Skeletal muscle tissue (tissue), 4 donors: Measurements from ENCODE around the gene PHLPP1. TPM values are rescaled to one million over a fixed set of nuclear protein-coding genes. Genes with fewer than 3 reads are reported as not detected.
"Not testable (repeated sequence)": the region's sequence is repeated elsewhere in the genome, so short reads cannot be mapped to it uniquely, and the experiment has no call there.

Source experiments
- H3K27ac ChIP-seq: one replicate; pipeline ENCODE4 v1.7.0; 2013; ENCODE audit warnings: mild to moderate bottlenecking, low read depth, low read length, inconsistent platforms
- H3K27me3 ChIP-seq, 3 donors: one replicate each; pipeline ENCODE4 v1.7.0; 2013; ENCODE audit warnings: low read length in 3 of 3; ENCODE audit not compliant: control insufficient read depth in 3 of 3, insufficient read depth in 3 of 3
- H3K36me3 ChIP-seq, 3 donors: one replicate each; pipeline ENCODE4 v1.7.0; 2013; ENCODE audit warnings: low read length in 3 of 3; ENCODE audit not compliant: control insufficient read depth in 3 of 3, insufficient read depth in 3 of 3
- H3K4me1 ChIP-seq, 3 donors: one replicate each; pipeline ENCODE4 v1.7.0; 2013; ENCODE audit warnings: low read length in 3 of 3, mild to moderate bottlenecking in 3 of 3; ENCODE audit not compliant: control insufficient read depth in 3 of 3, insufficient read depth in 3 of 3
- H3K4me3 ChIP-seq, 3 donors: one replicate each; pipeline ENCODE4 v1.7.0; 2013; ENCODE audit warnings: low read length in 3 of 3
- H3K9ac ChIP-seq, 3 donors: one replicate each; pipeline ENCODE4 v1.7.0; 2013; ENCODE audit warnings: low read length in 3 of 3, mild to moderate bottlenecking in 3 of 3, moderate library complexity in 2 of 3, low read depth in 1 of 3
- H3K9me3 ChIP-seq, 3 donors: one replicate each; pipeline ENCODE4 v1.7.0; 2013; ENCODE audit warnings: low read length in 3 of 3; ENCODE audit not compliant: control insufficient read depth in 3 of 3
- total RNA-seq: library from RNA; depleted of rRNA; stranded (reverse); fragments of >200 nt; gene quantifications from one replicate; pipeline ENCODE4 v1.2.3, GENCODE V29; 2014
- donor health status: Osteomylitis.

The PHLPP1 gene
- total RNA-seq, 1 donor from 2014 or later, result 11.5 TPM

DNA sequence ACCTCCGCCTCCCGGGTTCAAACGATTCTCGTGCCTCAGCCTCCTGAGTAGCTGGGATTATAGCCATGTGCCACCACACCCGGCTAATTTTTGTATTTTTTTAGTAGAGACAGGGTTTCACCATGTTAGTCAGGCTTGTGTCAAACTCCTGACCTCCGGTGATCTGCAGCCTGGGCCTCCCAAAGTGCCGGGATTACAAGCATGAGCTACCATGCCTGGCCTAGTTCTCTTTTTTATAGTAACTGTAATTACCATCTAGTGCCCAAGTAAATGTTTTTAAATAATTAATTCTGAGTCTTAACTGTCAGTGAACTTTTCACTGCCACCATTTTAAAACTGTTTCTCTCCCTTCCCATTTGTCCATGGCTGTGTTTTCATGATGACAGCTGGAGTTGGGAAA, 198.5 kb downstream of the PHLPP1 start:
- H3K27ac ChIP-seq, H3K36me3 ChIP-seq, H3K9me3 ChIP-seq, H3K9ac ChIP-seq, H3K4me1 ChIP-seq, H3K27me3 ChIP-seq, H3K4me3 ChIP-seq: not testable (repeated sequence)

DNA sequence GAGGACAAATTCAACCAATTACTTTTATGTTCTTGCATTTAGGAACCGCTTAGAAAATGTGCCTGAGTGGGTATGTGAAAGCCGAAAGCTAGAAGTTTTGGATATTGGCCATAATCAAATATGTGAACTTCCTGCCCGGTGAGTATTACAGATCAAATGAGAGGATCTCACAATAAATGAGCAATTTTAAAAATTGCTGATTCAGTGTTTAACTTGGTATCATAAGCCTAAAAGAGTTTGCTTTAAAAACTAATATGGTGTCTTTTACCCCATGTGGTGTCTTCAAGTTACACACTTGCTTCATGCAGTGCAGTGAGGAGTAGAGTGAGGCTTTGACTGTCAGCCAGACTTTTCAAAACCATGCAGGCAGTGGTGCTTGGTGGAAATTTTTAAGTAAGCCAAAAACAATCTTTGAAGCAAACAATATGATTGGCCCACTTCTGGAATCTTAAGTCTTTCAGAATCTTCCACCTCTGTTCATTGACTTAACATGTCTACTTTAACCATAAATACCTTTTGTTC, 199.6 kb downstream of the PHLPP1 start:
- Histone ChIP-seq H3K36me3 (peaks cover 0 to under 1% (median 0%) of the 10 kb centered on the region in 3 donors), H3K9ac (no peak overlapping the region), H3K9me3 (no peaks in the 10 kb centered on the region), H3K27me3 (no peaks in the 10 kb centered on the region), H3K4me1 (no peaks in the 10 kb centered on the region), H3K4me3 (no peak overlapping the region), H3K27ac (no peak overlapping the region)

- H3K9ac ChIP-seq, result no peak overlapping the region
- H3K36me3 ChIP-seq, result peaks cover 0 to 5% (median 0%) of the 10 kb centered on the region in 3 donors
- no peaks in the 10 kb centered on the region for H3K4me1 ChIP-seq
- H3K4me3 ChIP-seq, result no peak overlapping the region
- no peaks in the 10 kb centered on the region for H3K27me3 ChIP-seq
- H3K27ac ChIP-seq, result no peak overlapping the region
- H3K9me3 ChIP-seq, result no peaks in the 10 kb centered on the region
Observed at GRCh38 chr18:62918361-62918760, 203.0 kb downstream of the PHLPP1 start.

- Histone ChIP-seq H3K9ac (no peak overlapping the region), H3K4me1 (no peaks in the 10 kb centered on the region), H3K4me3 (no peak overlapping the region), H3K36me3 (peaks cover 0 to 5% (median 0%) of the 10 kb centered on the region in 3 donors), H3K27ac (no peak overlapping the region), H3K27me3 (no peaks in the 10 kb centered on the region), H3K9me3 (no peaks in the 10 kb centered on the region)
Observed at GRCh38 chr18:62919109-62919838, 203.9 kb downstream of the PHLPP1 start.

- Histone ChIP-seq H3K9ac (no peak overlapping the region), H3K27me3 (no peaks in the 10 kb centered on the region), H3K36me3 (peaks cover 0 to 3% (median 0%) of the 10 kb centered on the region in 3 donors), H3K9me3 (no peaks in the 10 kb centered on the region), H3K27ac (no peak overlapping the region), H3K4me1 (no peaks in the 10 kb centered on the region), H3K4me3 (no peak overlapping the region)
Observed at GRCh38 chr18:62925031-62925688, 209.8 kb downstream of the PHLPP1 start.

- no peaks in the 10 kb centered on the region for H3K4me1 ChIP-seq
- no peak overlapping the region for H3K9ac ChIP-seq
- no peak overlapping the region for H3K4me3 ChIP-seq
- no peaks in the 10 kb centered on the region for H3K36me3 ChIP-seq
- H3K27ac ChIP-seq, result no peak overlapping the region
- no peaks in the 10 kb centered on the region for H3K27me3 ChIP-seq
- no peaks in the 10 kb centered on the region for H3K9me3 ChIP-seq
Observed at GRCh38 chr18:62928326-62928725, 213.0 kb downstream of the PHLPP1 start.

DNA sequence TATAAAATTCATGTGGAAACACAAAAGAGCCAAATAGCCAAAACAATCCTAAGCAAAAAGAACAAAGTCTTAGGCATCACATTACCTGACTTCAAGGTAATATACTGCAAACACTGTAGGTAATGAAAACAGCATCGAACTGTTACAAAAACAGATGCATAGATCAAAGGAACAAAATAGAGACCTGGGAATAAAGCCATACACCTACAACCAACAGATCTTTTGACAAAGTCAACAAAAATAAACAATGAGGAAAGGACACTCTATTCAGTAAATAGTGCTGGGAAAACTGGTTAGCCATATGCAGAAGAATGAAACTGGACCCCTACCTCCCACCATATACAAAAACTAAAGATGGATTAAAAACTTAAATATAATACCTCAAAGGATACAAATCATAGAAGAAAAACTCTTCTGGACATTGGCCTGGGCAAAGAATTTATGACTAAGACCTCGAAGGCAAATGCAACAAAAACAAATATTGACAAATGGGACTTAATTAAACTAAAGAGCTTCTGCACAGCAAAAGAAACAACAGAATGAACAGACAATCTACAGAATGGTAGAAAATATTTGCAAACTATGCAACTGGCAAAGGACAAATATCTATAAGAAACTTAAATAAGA, 218.0 kb downstream of the PHLPP1 start:
- no peak overlapping the region for H3K4me3 ChIP-seq
- no peak overlapping the region for H3K27ac ChIP-seq
- no peaks in the 10 kb centered on the region for H3K4me1 ChIP-seq
- no peaks in the 10 kb centered on the region for H3K9me3 ChIP-seq
- H3K27me3 ChIP-seq, result no peaks in the 10 kb centered on the region
- H3K9ac ChIP-seq, result no peak overlapping the region
- no peaks in the 10 kb centered on the region for H3K36me3 ChIP-seq

DNA sequence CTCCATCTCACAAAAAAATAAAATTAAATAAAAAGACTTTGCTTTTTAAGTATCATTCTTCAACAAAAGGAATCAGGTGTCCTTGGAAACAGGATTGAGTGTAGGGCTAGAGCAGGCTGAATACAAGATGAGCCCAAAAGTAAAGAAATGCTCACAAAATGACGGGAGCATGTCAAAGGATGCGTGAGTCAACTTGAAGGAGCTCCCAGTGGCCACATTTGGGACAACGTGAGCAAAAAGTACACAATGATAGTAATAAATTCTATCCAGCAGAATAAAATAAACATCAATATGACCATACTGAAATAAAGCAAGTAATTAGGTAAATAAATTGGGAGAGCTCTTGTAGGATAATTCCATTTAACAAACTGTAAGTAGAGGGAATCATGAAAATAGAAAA, 220.7 kb downstream of the PHLPP1 start:
- Histone ChIP-seq H3K4me1 (peaks cover 0 to 3% (median 0%) of the 10 kb centered on the region in 3 donors), H3K27me3 (no peaks in the 10 kb centered on the region), H3K9me3 (no peaks in the 10 kb centered on the region), H3K36me3 (no peaks in the 10 kb centered on the region), H3K4me3 (no peak overlapping the region), H3K9ac (no peak overlapping the region), H3K27ac (no peak overlapping the region)

GRCh38 chr18:62937065-62937464, 221.7 kb downstream of the PHLPP1 start:
- Histone ChIP-seq H3K9ac (no peak overlapping the region), H3K4me1 (peaks cover 0 to 3% (median 0%) of the 10 kb centered on the region in 3 donors), H3K4me3 (no peak overlapping the region), H3K36me3 (no peaks in the 10 kb centered on the region), H3K9me3 (no peaks in the 10 kb centered on the region), H3K27ac (no peak overlapping the region), H3K27me3 (no peaks in the 10 kb centered on the region)

DNA sequence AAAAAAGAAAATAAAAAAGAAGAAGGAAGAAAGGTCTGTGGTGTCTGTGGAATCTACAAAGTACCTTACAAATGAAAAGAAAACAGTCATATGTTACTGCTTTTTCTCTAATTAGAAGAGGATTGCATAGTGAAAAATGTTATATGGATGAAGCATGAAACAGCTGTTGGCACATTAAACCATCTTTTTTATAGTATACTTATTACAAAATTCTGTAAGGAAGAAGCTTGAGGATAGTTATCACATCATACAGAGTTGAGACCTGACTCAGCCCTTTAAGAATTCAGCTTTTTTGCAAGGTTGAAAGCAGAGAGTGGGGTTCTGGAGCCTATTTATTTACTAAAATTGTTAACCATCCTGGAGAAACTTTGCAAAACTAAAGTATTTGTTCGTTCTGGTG, 222.7 kb downstream of the PHLPP1 start:
- no peaks in the 10 kb centered on the region for H3K27me3 ChIP-seq
- H3K4me3 ChIP-seq, result no peak overlapping the region
- peaks cover 0 to 3% (median 0%) of the 10 kb centered on the region in 3 donors for H3K4me1 ChIP-seq
- no peak overlapping the region for H3K9ac ChIP-seq
- H3K36me3 ChIP-seq, result no peaks in the 10 kb centered on the region
- H3K9me3 ChIP-seq, result no peaks in the 10 kb centered on the region
- no peak overlapping the region for H3K27ac ChIP-seq
